ENCODE data around the gene TNRC18.

GRCh38 chr7:5349437-5350173 is 74.0 kb downstream of the TNRC18 start:
- TF ChIP-seq, protein P1, sequence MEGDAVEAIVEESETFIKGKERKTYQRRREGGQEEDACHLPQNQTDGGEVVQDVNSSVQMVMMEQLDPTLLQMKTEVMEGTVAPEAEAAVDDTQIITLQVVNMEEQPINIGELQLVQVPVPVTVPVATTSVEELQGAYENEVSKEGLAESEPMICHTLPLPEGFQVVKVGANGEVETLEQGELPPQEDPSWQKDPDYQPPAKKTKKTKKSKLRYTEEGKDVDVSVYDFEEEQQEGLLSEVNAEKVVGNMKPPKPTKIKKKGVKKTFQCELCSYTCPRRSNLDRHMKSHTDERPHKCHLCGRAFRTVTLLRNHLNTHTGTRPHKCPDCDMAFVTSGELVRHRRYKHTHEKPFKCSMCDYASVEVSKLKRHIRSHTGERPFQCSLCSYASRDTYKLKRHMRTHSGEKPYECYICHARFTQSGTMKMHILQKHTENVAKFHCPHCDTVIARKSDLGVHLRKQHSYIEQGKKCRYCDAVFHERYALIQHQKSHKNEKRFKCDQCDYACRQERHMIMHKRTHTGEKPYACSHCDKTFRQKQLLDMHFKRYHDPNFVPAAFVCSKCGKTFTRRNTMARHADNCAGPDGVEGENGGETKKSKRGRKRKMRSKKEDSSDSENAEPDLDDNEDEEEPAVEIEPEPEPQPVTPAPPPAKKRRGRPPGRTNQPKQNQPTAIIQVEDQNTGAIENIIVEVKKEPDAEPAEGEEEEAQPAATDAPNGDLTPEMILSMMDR (IDR thresholded peaks at IDR 0.05), result no peak
- no peak for TF ChIP-seq POLR2A (IDR thresholded peaks at IDR 0.05)
